GM12878 (cell line): ENCODE data around the gene C5orf15. TPM values are rescaled to one million over a fixed set of nuclear protein-coding genes. Genes with fewer than 3 reads are reported as not detected.

Experiments used
- ATAC-seq: fragments of 200-7000 bp; cut with Tn5 transposase; 3 replicates; pipeline ENCODE4 v1.9.1; 2020; ENCODE audit warnings: mild to moderate bottlenecking, moderate library complexity
- BruUV-seq: library from RNA; stranded (reverse); fragments of 400-500 nt; replicated peaks from 2 replicates; lab custom pipeline; 2021; lab: Mats Ljungman, UMichigan
- CTCF ChIA-PET: fragments of 300-600 bp; sonication (Branson Sonifier 250); formaldehyde crosslinking; extraction: SDS; loops from one replicate; lab custom pipeline; 2021; ENCODE audit warnings: inconsistent platforms; lab: Yijun Ruan, JAX
- POLR2A ChIA-PET: fragments of 350-600 bp; formaldehyde crosslinking; extraction: SDS; loops from one replicate; lab custom pipeline; 2021; ENCODE audit warnings: inconsistent platforms; lab: Charles Lee
- RAD21 ChIA-PET: fragments of 300-600 bp; sonication (Branson Sonifier 250); formaldehyde crosslinking; loops from one replicate; lab custom pipeline; 2023; ENCODE audit warnings: antibody characterized with exemption; ENCODE audit not compliant: unreplicated experiment; lab: Charles Lee
- SMC1A ChIA-PET: fragments of 300-600 bp; sonication (Branson Sonifier 250); formaldehyde crosslinking; loops from one replicate; lab custom pipeline; 2023; ENCODE audit not compliant: unreplicated experiment, uncharacterized antibody; lab: Charles Lee
- DNase-seq: peaks from one replicate; pipeline ENCODE4 v3.0.0-alpha.2; 2011; ENCODE audit warnings: low read depth, low spot score
- FAIRE-seq: peaks from 3 replicates; lab custom pipeline; 2011; peaks lifted over from hg19 to GRCh38; lab: Jason Lieb, UNC
- H2AFZ ChIP-seq: 2 replicates; pipeline ENCODE4 v1.6.0; 2011; ENCODE audit warnings: low read depth, low read length, control low read depth; ENCODE audit not compliant: control insufficient read depth
- H3K27ac ChIP-seq: 2 replicates; pipeline ENCODE4 v1.5.1; 2011; ENCODE audit warnings: control low read depth; ENCODE audit not compliant: control insufficient read depth, insufficient read depth
- H3K27me3 ChIP-seq, 2 experiments: replicated peaks in 1 of 2; 2 replicates each; pipeline versions ENCODE4 v1.6.0 to v1.6.1; 2011; ENCODE audit warnings: low read length in 1 of 2; ENCODE audit not compliant: control insufficient read depth in 2 of 2, insufficient read depth in 2 of 2
- H3K36me3 ChIP-seq, 2 experiments: 2 replicates each; pipeline ENCODE4 v1.5.1; 2011; ENCODE audit warnings: low read length in 1 of 2; ENCODE audit not compliant: control insufficient read depth in 2 of 2, insufficient read depth in 2 of 2
- H3K4me1 ChIP-seq: 2 replicates; pipeline ENCODE4 v1.6.1; 2011; ENCODE audit warnings: mild to moderate bottlenecking, low read length, moderate library complexity, mixed read lengths; ENCODE audit not compliant: control insufficient read depth, insufficient read depth
- H3K4me2 ChIP-seq: 2 replicates; pipeline ENCODE4 v1.6.0; 2011; ENCODE audit warnings: control low read depth; ENCODE audit not compliant: control insufficient read depth, insufficient read depth
- H3K4me3 ChIP-seq: fragments of 200-600 bp; sonication (generic); 2 replicates; pipeline ENCODE4 v1.5.1; 2016
- H3K79me2 ChIP-seq: 2 replicates; pipeline ENCODE4 v1.6.0; 2011; ENCODE audit warnings: low read length; ENCODE audit not compliant: control insufficient read depth, insufficient read depth
- H3K9ac ChIP-seq: 2 replicates; pipeline ENCODE4 v1.8.0; 2011; ENCODE audit warnings: low read length, control low read depth, mixed read lengths; ENCODE audit not compliant: control insufficient read depth, insufficient read depth
- H3K9me3 ChIP-seq: replicated peaks from 3 replicates; pipeline ENCODE4 v1.5.1; 2011; ENCODE audit warnings: mild to moderate bottlenecking, low read length; ENCODE audit not compliant: control insufficient read depth, insufficient read depth
- H4K20me1 ChIP-seq: 2 replicates; pipeline ENCODE4 v1.6.0; 2011; ENCODE audit not compliant: control insufficient read depth, insufficient read depth
- BCL11A ChIP-seq: IDR thresholded peaks from 2 replicates; pipeline ENCODE4 v1.6.1; 2011; ENCODE audit warnings: low read depth, low read length
- CBX5 ChIP-seq: sonication (generic); IDR thresholded peaks from 2 replicates; pipeline ENCODE4 v1.6.1; 2016; ENCODE audit warnings: low read depth, moderate library complexity, mild to moderate bottlenecking, inconsistent platforms
- EP300 ChIP-seq, 2 experiments: fragments of 150-350 bp in 1 of 2; IDR thresholded peaks; 2 replicates each; pipeline ENCODE4 v1.6.1; 2011 to 2012; ENCODE audit warnings: low read depth in 2 of 2, low read length in 2 of 2, borderline replicate concordance in 1 of 2, improper control_type of control experiment in 1 of 2, inconsistent platforms in 1 of 2; ENCODE audit not compliant: control insufficient read depth in 1 of 2
- HCFC1 ChIP-seq: fragments of 150-350 bp; IDR thresholded peaks from 2 replicates; pipeline ENCODE4 v1.6.1; 2014; ENCODE audit warnings: low read length
- MEF2B ChIP-seq: fragments of 450-650 bp; IDR thresholded peaks from 2 replicates; pipeline ENCODE4 v1.6.1; 2018; ENCODE audit warnings: mild to moderate bottlenecking, moderate library complexity; ENCODE audit not compliant: partially characterized antibody, poor library complexity, severe bottlenecking
- NFIC ChIP-seq: IDR thresholded peaks from 2 replicates; pipeline ENCODE4 v1.6.1; 2012; ENCODE audit warnings: low read depth, mild to moderate bottlenecking, inconsistent platforms, low read length, moderate library complexity
- POU2F2 ChIP-seq: IDR thresholded peaks from 3 replicates; pipeline ENCODE4 v1.6.1; 2011; ENCODE audit warnings: low read depth, mild to moderate bottlenecking, low read length, borderline replicate concordance
- SIN3A ChIP-seq: IDR thresholded peaks from 2 replicates; pipeline ENCODE4 v1.6.1; 2012; ENCODE audit warnings: low read depth, low read length, improper control_type of control experiment
- SMC3 ChIP-seq: IDR thresholded peaks from 2 replicates; pipeline ENCODE4 v1.6.1; 2011; ENCODE audit warnings: low read length, improper control_type of control experiment, borderline replicate concordance
- TARDBP ChIP-seq: IDR thresholded peaks from 2 replicates; pipeline ENCODE4 v1.6.1; 2016; ENCODE audit warnings: borderline replicate concordance
- YY1 ChIP-seq: IDR thresholded peaks from 2 replicates; pipeline ENCODE4 v1.6.1; 2011; ENCODE audit warnings: low read depth, mild to moderate bottlenecking, low read length
- ZZZ3 ChIP-seq: IDR thresholded peaks from 2 replicates; pipeline ENCODE4 v1.6.1; 2011; ENCODE audit warnings: low read depth; ENCODE audit not compliant: control insufficient read depth, insufficient read length
- WGBS: methylation state at CpG from one replicate; pipeline ENCODE4 v1.1.6; 2016; ENCODE audit warnings: low lambda C conversion rate; ENCODE audit not compliant: insufficient replicate concordance, insufficient coverage; ENCODE audit errors: missing lambda C conversion rate; 5-methylcytosine and 5-hydroxymethylcytosine counted together
- in situ Hi-C: fragments of 300-500 bp; cut with MboI; formaldehyde crosslinking; loops from 9 replicates; pipeline ENCODE4 v1.14.3; 2018; ENCODE audit warnings: mixed read lengths
- intact Hi-C: fragments of 100-400 bp; cut with micrococcal nuclease; formaldehyde crosslinking; loops from one replicate; pipeline ENCODE4 v1.14.2; 2022; ENCODE audit not compliant: unreplicated experiment
- polyA plus RNA-seq, 11 experiments: library from polyadenylated mRNA; depleted of rRNA in 4 of 11; unstranded in 6 of 11; stranded (reverse) in 5 of 11; fragments of >200 nt; fragmentation: Nextera tagmentation in 4 of 11; fragmentation: Illumina TruSeq in 1 of 11; extraction: Ambion mirVana in 4 of 11; extraction: Trizol in 1 of 11; gene quantifications; 1 replicate in 1 of 11; 2 replicates in 10 of 11; pipeline versions ENCODE4 v1.2.1 to v1.2.3, GENCODE V29; 2011 to 2016; ENCODE audit warnings: inconsistent platforms in 2 of 11, missing spikeins in 2 of 11, low read depth in 1 of 11
- total RNA-seq, 4 experiments: library from RNA; depleted of rRNA in 3 of 4; stranded (reverse); fragments of >200 nt in 3 of 4; fragmentation: Illumina TruSeq in 1 of 4; extraction: Trizol in 1 of 4; gene quantifications; 2 replicates each; pipeline versions ENCODE4 v1.2.1 to v1.2.3, GENCODE V29; 2013 to 2021
- TF ChIP-seq, protein P1 (sequence below): fragments of 450-650 bp; IDR thresholded peaks from 2 replicates; pipeline ENCODE4 v1.6.1; 2018; ENCODE audit warnings: mild to moderate bottlenecking, low read depth, moderate library complexity; ENCODE audit not compliant: partially characterized antibody

The C5orf15 gene
- total and polyA plus RNA-seq, 10 of the 15 experiments (the other 5 are each of a cell fraction or from before 2014, with no cell fraction given) = 21.7 to 69.6 (median 46.0) TPM

DNA sequence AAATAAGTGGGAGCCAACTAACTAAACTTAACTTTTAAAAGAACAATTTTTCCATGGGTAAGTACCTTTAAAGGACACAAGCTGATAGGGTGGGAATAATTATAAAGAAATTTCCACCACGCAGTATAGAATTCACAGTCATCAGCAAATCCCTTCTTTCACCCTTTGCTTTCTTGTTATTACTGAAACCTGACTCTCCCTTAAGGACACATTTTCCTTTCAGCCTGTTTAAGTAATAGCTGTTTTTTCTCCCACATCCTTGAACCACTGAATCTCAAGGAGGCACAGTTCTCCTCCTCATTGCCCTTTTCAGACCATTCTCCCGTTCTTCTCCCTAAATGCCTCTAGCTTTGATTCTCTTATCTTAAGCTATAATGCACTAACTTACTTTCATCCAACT, 6.3 kb downstream of the C5orf15 start:
- no peak for DNase-seq
- ATAC-seq = no peak
- RAD21 ChIA-PET = interaction anchor here (0.7 to 1.1 kb wide), 2 partner anchors 31 to 1191 kb away, joined by 3 to 4 read pairs; no protein-coding TSS in a partner anchor

More for the DNA sequence above, 6.3 kb downstream of the C5orf15 start:
- Histone ChIP-seq H3K4me2 (no peak overlapping the region), H3K79me2 (peaks cover 41% of the 10 kb centered on the region), H2AFZ (no peak overlapping the region), H3K9ac (no peak overlapping the region), H3K4me1 (peaks cover 8% of the 10 kb centered on the region), H3K4me3 (no peak overlapping the region), H3K36me3 (peaks cover 0 to 3% of the 10 kb centered on the region in 2 experiments; a peak in 1 of 4 replicates), H4K20me1 (no peaks in the 10 kb centered on the region), H3K27ac (no peak overlapping the region; the same call in 1 of the 2 replicates), H3K27me3 (no peaks in the 10 kb centered on the region), H3K9me3 (no peaks in the 10 kb centered on the region; the same call in 1 of the 3 replicates)
- FAIRE-seq = no peak
- ChIA-PET SMC1A (interaction anchor here (0.6 to 2.3 kb wide), 8 partner anchors 8 to 43 kb away, joined by 3 to 7 read pairs (median 4); no protein-coding TSS in a partner anchor), POLR2A (interaction anchor here (1.0 to 1.2 kb wide), 3 partner anchors 15 to 23 kb away, joined by 3 read pairs; no protein-coding TSS in a partner anchor), CTCF (interaction anchor here (0.9 to 4.1 kb wide), 6 partner anchors 16 to 55 kb away, joined by 3 to 23 read pairs (median 4); no protein-coding TSS in a partner anchor)
- intact Hi-C loops = no loop called here
- in situ Hi-C loops = no loop called here
- 97% methylated on average over 2 of the region's 2 CpGs for WGBS
- no TSS peak for BruUV-seq
- TF ChIP-seq BCL11A (no peak), NFIC (no peak), POU2F2 (no peak), ZZZ3 (no peak), CBX5 (no peak), SMC3 (no peak), HCFC1 (no peak), TARDBP (no peak), SIN3A (no peak), EP300 (IDR thresholded peaks at IDR 0.05; ENCODE audit: borderline replicate concordance in 1 of 2, control insufficient read depth in 1 of 2, low read depth in 2 of 2, low read length in 2 of 2) (no peak), MEF2B (no peak), YY1 (no peak)
- TF ChIP-seq, protein P1, sequence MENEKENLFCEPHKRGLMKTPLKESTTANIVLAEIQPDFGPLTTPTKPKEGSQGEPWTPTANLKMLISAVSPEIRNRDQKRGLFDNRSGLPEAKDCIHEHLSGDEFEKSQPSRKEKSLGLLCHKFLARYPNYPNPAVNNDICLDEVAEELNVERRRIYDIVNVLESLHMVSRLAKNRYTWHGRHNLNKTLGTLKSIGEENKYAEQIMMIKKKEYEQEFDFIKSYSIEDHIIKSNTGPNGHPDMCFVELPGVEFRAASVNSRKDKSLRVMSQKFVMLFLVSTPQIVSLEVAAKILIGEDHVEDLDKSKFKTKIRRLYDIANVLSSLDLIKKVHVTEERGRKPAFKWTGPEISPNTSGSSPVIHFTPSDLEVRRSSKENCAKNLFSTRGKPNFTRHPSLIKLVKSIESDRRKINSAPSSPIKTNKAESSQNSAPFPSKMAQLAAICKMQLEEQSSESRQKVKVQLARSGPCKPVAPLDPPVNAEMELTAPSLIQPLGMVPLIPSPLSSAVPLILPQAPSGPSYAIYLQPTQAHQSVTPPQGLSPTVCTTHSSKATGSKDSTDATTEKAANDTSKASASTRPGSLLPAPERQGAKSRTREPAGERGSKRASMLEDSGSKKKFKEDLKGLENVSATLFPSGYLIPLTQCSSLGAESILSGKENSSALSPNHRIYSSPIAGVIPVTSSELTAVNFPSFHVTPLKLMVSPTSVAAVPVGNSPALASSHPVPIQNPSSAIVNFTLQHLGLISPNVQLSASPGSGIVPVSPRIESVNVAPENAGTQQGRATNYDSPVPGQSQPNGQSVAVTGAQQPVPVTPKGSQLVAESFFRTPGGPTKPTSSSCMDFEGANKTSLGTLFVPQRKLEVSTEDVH = no peak
